ENCODE measurements around the gene HELB.

DNA sequence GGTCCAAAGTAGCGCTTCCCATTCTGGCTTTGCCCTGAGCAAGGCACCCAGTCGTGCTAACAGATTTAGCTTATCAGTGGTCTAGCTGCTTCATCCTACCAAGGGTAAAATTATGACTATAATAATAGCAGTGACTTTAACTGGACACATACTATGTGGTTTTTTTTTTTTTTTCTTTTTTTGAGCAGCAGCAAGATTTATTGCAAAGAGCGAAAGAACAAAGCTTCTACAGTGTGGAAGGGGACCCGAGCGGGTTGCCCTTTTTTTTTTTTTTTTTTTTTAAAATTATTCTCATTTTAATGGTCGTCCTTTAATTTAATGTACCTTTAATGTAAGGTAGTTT, 505 bp downstream of the HELB start:
- TF ChIP-seq EZH2 (IDR thresholded peaks at IDR 0.05; ENCODE audit: borderline replicate concordance, low read length): no peak
- TF ChIP-seq, protein P1, sequence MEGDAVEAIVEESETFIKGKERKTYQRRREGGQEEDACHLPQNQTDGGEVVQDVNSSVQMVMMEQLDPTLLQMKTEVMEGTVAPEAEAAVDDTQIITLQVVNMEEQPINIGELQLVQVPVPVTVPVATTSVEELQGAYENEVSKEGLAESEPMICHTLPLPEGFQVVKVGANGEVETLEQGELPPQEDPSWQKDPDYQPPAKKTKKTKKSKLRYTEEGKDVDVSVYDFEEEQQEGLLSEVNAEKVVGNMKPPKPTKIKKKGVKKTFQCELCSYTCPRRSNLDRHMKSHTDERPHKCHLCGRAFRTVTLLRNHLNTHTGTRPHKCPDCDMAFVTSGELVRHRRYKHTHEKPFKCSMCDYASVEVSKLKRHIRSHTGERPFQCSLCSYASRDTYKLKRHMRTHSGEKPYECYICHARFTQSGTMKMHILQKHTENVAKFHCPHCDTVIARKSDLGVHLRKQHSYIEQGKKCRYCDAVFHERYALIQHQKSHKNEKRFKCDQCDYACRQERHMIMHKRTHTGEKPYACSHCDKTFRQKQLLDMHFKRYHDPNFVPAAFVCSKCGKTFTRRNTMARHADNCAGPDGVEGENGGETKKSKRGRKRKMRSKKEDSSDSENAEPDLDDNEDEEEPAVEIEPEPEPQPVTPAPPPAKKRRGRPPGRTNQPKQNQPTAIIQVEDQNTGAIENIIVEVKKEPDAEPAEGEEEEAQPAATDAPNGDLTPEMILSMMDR (conservative IDR thresholded peaks at IDR 0.05 in 1 of 2, IDR thresholded peaks at IDR 0.05 in 1 of 2; ENCODE audit: extremely low read depth in 1 of 2, insufficient read depth in 1 of 2, low read depth in 1 of 2, low read length in 2 of 2): no peak

Data from mammary epithelial cell (primary cell).